ENCODE data around the gene CAMKK2.

CAMKK2 gene

DNA sequence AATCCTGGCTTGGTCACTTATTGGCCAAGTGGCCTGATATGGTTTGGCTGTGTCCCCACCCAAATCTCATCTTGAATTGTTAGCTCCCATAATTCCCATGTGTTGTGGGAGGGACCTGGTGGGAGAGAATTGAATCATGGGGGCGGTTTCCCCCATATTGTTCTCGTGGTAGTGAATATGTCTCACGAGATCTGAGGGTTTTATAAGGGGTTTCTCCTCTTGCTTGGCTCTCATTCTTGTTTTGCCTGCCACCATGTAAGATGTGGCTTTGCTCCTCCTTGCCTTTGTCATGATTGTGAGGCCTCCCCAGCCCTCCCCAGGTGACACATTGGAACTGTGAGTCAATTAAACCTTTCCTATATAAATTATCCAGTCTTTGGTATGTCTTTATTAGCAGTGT is 105.4 kb downstream of the CAMKK2 start:
- no peak overlapping the region for H3K27ac ChIP-seq (ENCODE audit: low read depth, low read length)
- H4K8ac ChIP-seq (ENCODE audit: low read depth, low read length): no peak overlapping the region
- no peaks in the 10 kb centered on the region for H3K79me1 ChIP-seq (ENCODE audit: low read length)
- no peak overlapping the region for H3K4ac ChIP-seq (ENCODE audit: low read depth, low read length)
- no peaks in the 10 kb centered on the region for H3K9me3 ChIP-seq (ENCODE audit: insufficient read depth, low read depth, low read length)
- no peaks in the 10 kb centered on the region for H3K79me2 ChIP-seq (ENCODE audit: control insufficient read depth, insufficient read depth, low read length, poor library complexity)
- no CpG with 5 or more reads among the region's 3 CpGs for WGBS (ENCODE audit: extremely low coverage, insufficient coverage, insufficient read length)
- H3K4me1 ChIP-seq (ENCODE audit: control insufficient read depth in 1 of 2, insufficient read depth in 2 of 2, low read length in 2 of 2): no peaks in the 10 kb centered on the region
- H3K18ac ChIP-seq (ENCODE audit: low read length): no peak overlapping the region
- H4K12ac ChIP-seq (ENCODE audit: low read depth, low read length): no peak overlapping the region
- no peak overlapping the region for H2AK5ac ChIP-seq (ENCODE audit: low read length)
- H4K91ac ChIP-seq (ENCODE audit: low read depth, low read length): no peak overlapping the region
- no peak overlapping the region for H2BK5ac ChIP-seq (ENCODE audit: low read depth, low read length, poor library complexity)
- H3K4me2 ChIP-seq (ENCODE audit: low read length): no peak overlapping the region
- no peak overlapping the region for H3K23ac ChIP-seq (ENCODE audit: low read length)
- no peak for DNase-seq
- no peaks in the 10 kb centered on the region for H3K36me3 ChIP-seq (ENCODE audit: control insufficient read depth in 1 of 2, insufficient read depth in 2 of 2, low read length in 2 of 2)
- no peak overlapping the region for H3K9ac ChIP-seq (ENCODE audit: low read length)
- H2BK12ac ChIP-seq (ENCODE audit: low read length): no peak overlapping the region
- no peak overlapping the region for H3K14ac ChIP-seq (ENCODE audit: low read length)
- H3K27me3 ChIP-seq (ENCODE audit: insufficient read depth, low read length): no peaks in the 10 kb centered on the region
- H2AFZ ChIP-seq (ENCODE audit: insufficient read depth, low read length, poor library complexity): no peak overlapping the region
- no peak overlapping the region for H2BK120ac ChIP-seq (ENCODE audit: insufficient read depth, low read length, poor library complexity)
- no peak overlapping the region for H3K4me3 ChIP-seq (ENCODE audit: low read depth, low read length)

DNA sequence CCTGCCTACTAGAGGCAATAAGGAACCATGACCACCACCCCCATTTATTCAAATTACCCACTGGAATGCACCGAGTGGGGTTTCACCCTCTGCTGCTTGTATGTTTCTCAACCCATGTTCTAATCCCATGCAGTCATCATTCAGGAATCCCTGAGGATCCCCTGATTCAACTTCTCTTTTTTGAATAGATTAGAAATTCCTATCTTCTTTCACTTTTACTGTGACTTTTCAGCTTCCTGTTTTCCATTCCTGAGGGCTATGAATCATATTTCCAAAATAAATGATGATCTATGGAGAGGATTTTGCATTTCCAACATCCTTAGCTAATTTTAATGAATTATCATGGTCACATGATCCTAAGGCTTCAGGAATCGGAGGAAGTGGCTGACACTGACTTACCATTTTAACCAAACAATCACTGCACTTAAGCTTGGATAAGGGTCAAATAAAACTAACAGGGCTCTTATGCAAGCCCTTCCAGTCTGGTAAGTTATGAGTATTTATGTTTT is 105.9 kb downstream of the CAMKK2 start:
- H3K9ac ChIP-seq (ENCODE audit: low read length): no peak overlapping the region
- H4K12ac ChIP-seq (ENCODE audit: low read depth, low read length): no peak overlapping the region
- H4K8ac ChIP-seq (ENCODE audit: low read depth, low read length): no peak overlapping the region
- H3K4me1 ChIP-seq (ENCODE audit: control insufficient read depth in 1 of 2, insufficient read depth in 2 of 2, low read length in 2 of 2): no peaks in the 10 kb centered on the region
- no peak overlapping the region for H3K4ac ChIP-seq (ENCODE audit: low read depth, low read length)
- no peak overlapping the region for H4K91ac ChIP-seq (ENCODE audit: low read depth, low read length)
- no peaks in the 10 kb centered on the region for H3K36me3 ChIP-seq (ENCODE audit: control insufficient read depth in 1 of 2, insufficient read depth in 2 of 2, low read length in 2 of 2)
- H3K14ac ChIP-seq (ENCODE audit: low read length): no peak overlapping the region
- no peak overlapping the region for H3K27ac ChIP-seq (ENCODE audit: low read depth, low read length)
- H3K18ac ChIP-seq (ENCODE audit: low read length): no peak overlapping the region
- H3K4me2 ChIP-seq (ENCODE audit: low read length): no peak overlapping the region
- no peak overlapping the region for H3K23ac ChIP-seq (ENCODE audit: low read length)
- H3K79me1 ChIP-seq (ENCODE audit: low read length): no peaks in the 10 kb centered on the region
- no peak overlapping the region for H3K4me3 ChIP-seq (ENCODE audit: low read depth, low read length)
- no peak overlapping the region for H2AFZ ChIP-seq (ENCODE audit: insufficient read depth, low read length, poor library complexity)
- H2BK120ac ChIP-seq (ENCODE audit: insufficient read depth, low read length, poor library complexity): no peak overlapping the region
- DNase-seq: peak; percentile 67 to 74
- H3K9me3 ChIP-seq (ENCODE audit: insufficient read depth, low read depth, low read length): no peaks in the 10 kb centered on the region
- no peak overlapping the region for H2BK5ac ChIP-seq (ENCODE audit: low read depth, low read length, poor library complexity)
- no peak overlapping the region for H2AK5ac ChIP-seq (ENCODE audit: low read length)
- no peaks in the 10 kb centered on the region for H3K27me3 ChIP-seq (ENCODE audit: insufficient read depth, low read length)
- no peak overlapping the region for H2BK12ac ChIP-seq (ENCODE audit: low read length)
- no CpG with 5 or more reads among the region's 2 CpGs for WGBS (ENCODE audit: extremely low coverage, insufficient coverage, insufficient read length)
- no peaks in the 10 kb centered on the region for H3K79me2 ChIP-seq (ENCODE audit: control insufficient read depth, insufficient read depth, low read length, poor library complexity)

DNA sequence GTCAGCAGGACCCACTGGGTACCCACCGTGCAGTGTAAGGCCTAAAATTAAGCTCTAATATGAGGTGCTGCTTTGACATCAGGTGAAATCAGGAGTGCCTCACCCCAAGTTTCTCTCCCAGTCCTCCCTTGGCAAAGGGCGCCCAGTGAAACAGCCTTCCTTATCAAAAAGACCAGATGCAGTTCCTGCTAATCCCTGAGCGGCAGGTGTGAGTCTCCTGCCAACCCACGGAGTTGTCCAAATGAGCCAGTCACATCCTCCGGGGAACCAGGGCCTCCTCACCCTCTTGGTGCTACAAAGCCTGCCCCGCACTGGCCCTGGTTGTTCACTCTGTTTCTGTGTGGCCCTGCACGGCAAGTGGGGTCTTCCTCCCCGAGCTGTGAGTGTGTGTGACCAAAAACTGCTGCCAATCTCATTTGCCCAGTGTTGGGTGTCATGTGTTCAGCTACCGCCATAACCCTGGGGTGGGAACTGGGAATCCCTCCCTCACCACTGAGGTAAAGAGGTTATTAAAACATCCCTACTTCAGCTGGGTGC is 106.8 kb downstream of the CAMKK2 start:
- Histone ChIP-seq H3K9ac (ENCODE audit: low read length) (no peak overlapping the region), H3K4me1 (ENCODE audit: control insufficient read depth in 1 of 2, insufficient read depth in 2 of 2, low read length in 2 of 2) (no peaks in the 10 kb centered on the region), H3K14ac (ENCODE audit: low read length) (no peak overlapping the region), H3K4me2 (ENCODE audit: low read length) (no peak overlapping the region), H3K9me3 (ENCODE audit: insufficient read depth, low read depth, low read length) (no peaks in the 10 kb centered on the region), H3K79me1 (ENCODE audit: low read length) (no peaks in the 10 kb centered on the region), H2AK5ac (ENCODE audit: low read length) (no peak overlapping the region), H2BK5ac (ENCODE audit: low read depth, low read length, poor library complexity) (no peak overlapping the region), H3K79me2 (ENCODE audit: control insufficient read depth, insufficient read depth, low read length, poor library complexity) (no peaks in the 10 kb centered on the region), H3K4ac (ENCODE audit: low read depth, low read length) (no peak overlapping the region), H3K18ac (ENCODE audit: low read length) (no peak overlapping the region), H3K23ac (ENCODE audit: low read length) (no peak overlapping the region), H4K8ac (ENCODE audit: low read depth, low read length) (no peak overlapping the region), H3K27me3 (ENCODE audit: insufficient read depth, low read length) (no peaks in the 10 kb centered on the region), H2BK12ac (ENCODE audit: low read length) (no peak overlapping the region), H2AFZ (ENCODE audit: insufficient read depth, low read length, poor library complexity) (no peak overlapping the region), H4K91ac (ENCODE audit: low read depth, low read length) (no peak overlapping the region), H2BK120ac (ENCODE audit: insufficient read depth, low read length, poor library complexity) (no peak overlapping the region), H3K36me3 (ENCODE audit: control insufficient read depth in 1 of 2, insufficient read depth in 2 of 2, low read length in 2 of 2) (no peaks in the 10 kb centered on the region), H3K27ac (ENCODE audit: low read depth, low read length) (no peak overlapping the region), H4K12ac (ENCODE audit: low read depth, low read length) (no peak overlapping the region), H3K4me3 (ENCODE audit: low read depth, low read length) (no peak overlapping the region)
- DNase-seq: no peak
- no CpG with 5 or more reads among the region's 9 CpGs for WGBS (ENCODE audit: extremely low coverage, insufficient coverage, insufficient read length)

DNA sequence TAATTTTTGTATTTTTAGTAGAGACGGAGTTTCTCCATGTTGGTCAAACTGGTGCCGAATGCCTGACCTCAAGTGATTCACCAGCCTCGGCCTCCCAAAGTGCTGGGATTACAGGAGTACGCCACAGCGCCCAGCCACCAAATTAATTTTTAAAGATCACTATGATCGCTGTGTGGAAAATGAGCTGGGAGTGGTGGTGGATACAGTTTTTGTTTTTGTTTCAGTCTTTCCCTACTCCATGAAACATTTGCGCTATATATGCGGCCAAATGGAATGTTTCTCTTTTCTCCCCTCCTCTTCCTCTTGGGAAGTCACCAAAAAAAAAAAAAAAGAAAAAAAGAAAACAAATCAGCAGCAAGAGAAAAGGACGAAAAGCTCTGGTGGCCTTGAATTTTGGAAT is 107.4 kb downstream of the CAMKK2 start:
- Histone ChIP-seq H3K23ac (ENCODE audit: low read length) (no peak overlapping the region), H4K91ac (ENCODE audit: low read depth, low read length) (no peak overlapping the region), H3K79me2 (ENCODE audit: control insufficient read depth, insufficient read depth, low read length, poor library complexity) (no peaks in the 10 kb centered on the region), H3K4me1 (ENCODE audit: control insufficient read depth in 1 of 2, insufficient read depth in 2 of 2, low read length in 2 of 2) (peaks cover 0 to 4% of the 10 kb centered on the region in 2 experiments), H2BK12ac (ENCODE audit: low read length) (no peak overlapping the region), H2AFZ (ENCODE audit: insufficient read depth, low read length, poor library complexity) (no peak overlapping the region), H2AK5ac (ENCODE audit: low read length) (no peak overlapping the region), H3K14ac (ENCODE audit: low read length) (no peak overlapping the region), H3K27ac (ENCODE audit: low read depth, low read length) (no peak overlapping the region), H3K4ac (ENCODE audit: low read depth, low read length) (no peak overlapping the region), H3K9me3 (ENCODE audit: insufficient read depth, low read depth, low read length) (no peaks in the 10 kb centered on the region), H3K36me3 (ENCODE audit: control insufficient read depth in 1 of 2, insufficient read depth in 2 of 2, low read length in 2 of 2) (no peaks in the 10 kb centered on the region), H2BK120ac (ENCODE audit: insufficient read depth, low read length, poor library complexity) (no peak overlapping the region), H3K4me3 (ENCODE audit: low read depth, low read length) (no peak overlapping the region), H4K12ac (ENCODE audit: low read depth, low read length) (no peak overlapping the region), H3K9ac (ENCODE audit: low read length) (no peak overlapping the region), H3K18ac (ENCODE audit: low read length) (no peak overlapping the region), H2BK5ac (ENCODE audit: low read depth, low read length, poor library complexity) (no peak overlapping the region), H4K8ac (ENCODE audit: low read depth, low read length) (no peak overlapping the region), H3K4me2 (ENCODE audit: low read length) (no peak overlapping the region), H3K79me1 (ENCODE audit: low read length) (peaks cover 2% of the 10 kb centered on the region), H3K27me3 (ENCODE audit: insufficient read depth, low read length) (no peaks in the 10 kb centered on the region)
- DNase-seq: no peak
- WGBS (ENCODE audit: extremely low coverage, insufficient coverage, insufficient read length): no CpG with 5 or more reads among the region's 9 CpGs

All from trophoblast cell (in vitro differentiated cells and primary cell).